LNCAP (cell line): Measurements from ENCODE around the gene DYDC1.

Experiments
- TF ChIP-seq, protein P1 (sequence below): fragments of 450-650 bp; IDR thresholded peaks from 2 replicates; pipeline ENCODE4 v1.5.1; 2017; ENCODE audit warnings: mild to moderate bottlenecking

Gene DYDC1

DNA sequence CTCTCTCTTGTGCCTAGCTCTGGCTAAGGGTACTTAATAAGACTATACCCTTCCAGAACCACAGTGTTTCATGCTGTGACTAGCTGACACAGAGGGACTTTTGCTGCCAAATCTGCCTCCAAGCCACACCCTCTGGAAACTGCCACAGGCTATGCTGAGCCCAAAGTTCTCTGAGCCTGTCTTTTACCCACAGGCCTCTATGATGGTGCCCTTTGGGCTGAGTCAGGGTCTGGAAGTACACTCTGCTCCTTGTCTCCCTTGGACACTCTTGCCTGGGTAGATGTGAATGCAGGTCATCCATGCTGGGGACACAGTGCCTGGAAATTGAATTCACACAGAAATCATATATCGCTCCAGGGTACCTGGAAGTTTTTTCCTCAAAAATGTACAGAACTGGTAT, 22.6 kb downstream of the DYDC1 start:
- TF ChIP-seq, protein P1, sequence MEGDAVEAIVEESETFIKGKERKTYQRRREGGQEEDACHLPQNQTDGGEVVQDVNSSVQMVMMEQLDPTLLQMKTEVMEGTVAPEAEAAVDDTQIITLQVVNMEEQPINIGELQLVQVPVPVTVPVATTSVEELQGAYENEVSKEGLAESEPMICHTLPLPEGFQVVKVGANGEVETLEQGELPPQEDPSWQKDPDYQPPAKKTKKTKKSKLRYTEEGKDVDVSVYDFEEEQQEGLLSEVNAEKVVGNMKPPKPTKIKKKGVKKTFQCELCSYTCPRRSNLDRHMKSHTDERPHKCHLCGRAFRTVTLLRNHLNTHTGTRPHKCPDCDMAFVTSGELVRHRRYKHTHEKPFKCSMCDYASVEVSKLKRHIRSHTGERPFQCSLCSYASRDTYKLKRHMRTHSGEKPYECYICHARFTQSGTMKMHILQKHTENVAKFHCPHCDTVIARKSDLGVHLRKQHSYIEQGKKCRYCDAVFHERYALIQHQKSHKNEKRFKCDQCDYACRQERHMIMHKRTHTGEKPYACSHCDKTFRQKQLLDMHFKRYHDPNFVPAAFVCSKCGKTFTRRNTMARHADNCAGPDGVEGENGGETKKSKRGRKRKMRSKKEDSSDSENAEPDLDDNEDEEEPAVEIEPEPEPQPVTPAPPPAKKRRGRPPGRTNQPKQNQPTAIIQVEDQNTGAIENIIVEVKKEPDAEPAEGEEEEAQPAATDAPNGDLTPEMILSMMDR, result no peak

DNA sequence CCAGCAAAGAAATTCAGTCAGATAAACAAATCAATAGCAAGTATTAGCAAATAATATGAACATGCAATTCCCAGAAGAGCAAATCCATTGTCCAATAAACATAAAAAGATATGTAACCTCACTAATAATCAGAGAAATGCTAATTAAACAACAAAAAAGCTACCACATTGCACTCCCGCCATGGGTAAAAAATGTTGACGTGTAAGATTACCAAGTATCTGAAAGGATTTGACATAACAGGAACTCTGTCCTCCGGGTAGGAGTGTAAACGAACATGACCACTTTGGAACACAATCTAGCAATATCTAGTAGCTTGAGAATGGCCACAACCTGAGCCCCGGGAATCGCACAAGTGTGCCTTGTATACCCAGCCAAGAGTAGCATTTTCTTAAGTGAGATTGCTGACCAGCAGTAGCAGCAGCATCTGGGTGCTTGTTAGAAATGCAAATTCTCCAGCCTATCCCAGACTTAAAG, 31.6 kb downstream of the DYDC1 start:
- TF ChIP-seq, protein P1, result no peak

DNA sequence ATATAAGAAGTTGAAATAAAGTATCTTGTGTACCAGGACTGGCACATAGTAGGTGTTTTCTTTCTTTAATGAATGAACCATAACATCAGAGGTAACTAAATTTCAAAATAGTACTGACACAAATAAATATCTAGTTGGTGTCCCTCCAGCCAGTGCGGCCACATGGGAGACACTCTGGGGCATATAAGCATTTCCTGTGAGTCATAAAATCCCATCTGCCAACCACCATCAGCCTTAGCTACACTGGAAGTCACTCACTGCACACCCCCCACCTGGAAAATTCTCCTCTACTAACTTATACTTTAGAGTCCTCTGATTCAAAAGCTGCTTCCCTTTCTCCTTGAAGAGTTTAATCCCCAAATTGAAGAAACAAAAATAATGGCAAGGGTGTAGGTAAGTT, 32.5 kb downstream of the DYDC1 start:
- TF ChIP-seq, protein P1, result no peak

DNA sequence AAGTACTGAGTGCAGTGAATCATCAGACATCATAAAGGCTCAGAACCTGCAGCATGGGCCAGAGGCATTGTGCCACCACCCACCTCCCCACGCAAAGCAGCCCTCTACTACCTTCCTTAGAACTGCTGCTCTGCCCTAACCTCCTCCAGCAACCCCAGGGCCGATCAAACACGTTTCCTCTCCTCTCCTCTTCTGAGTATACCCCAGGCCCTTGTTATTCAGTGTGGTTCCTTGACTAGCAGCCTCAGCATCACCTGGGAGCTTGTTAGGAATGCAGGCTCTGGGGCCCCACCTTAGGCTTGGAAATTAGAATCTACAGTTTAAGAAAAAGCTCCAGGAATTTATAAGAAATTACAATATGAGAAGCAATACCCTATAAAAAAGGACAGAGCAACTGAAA, 33.2 kb downstream of the DYDC1 start:
- TF ChIP-seq, protein P1, result no peak

DNA sequence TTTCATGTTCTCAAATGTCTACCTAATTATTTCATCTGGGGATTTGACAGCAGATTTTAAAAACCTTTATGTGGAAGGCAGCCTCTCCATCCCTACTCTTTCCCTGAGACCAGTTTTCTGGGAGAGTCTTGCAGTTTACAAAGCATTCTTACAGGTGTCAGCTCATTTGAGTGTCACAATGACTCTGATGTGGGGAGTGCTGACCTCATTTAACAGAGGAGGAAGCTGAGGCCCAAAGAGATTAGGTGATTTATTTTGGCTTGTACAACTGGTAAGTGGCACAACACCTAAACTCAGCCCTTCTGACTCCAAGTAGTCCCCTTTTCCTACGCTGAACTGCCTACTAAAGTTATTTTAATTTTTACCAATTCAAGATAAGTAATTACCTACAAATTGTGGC, 33.8 kb downstream of the DYDC1 start:
- TF ChIP-seq, protein P1, result no peak

DNA sequence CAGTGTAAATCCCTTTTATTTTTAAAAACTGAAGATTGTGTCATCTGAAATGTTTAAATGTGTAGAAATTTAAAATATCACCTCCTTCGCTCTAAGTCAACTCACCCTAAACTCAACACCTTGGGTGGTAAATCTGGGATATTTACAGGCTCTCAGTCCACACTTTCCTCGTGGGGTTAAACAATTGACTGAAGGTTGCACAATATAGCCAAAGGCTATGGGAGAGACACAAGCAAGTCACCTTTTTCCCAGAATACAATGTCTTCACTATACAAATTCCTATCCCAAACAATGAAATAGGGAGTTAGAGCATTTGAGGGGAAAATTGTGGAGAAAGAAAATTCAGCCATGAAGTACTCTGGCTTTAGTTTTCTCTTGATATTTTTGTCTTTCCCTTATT, 34.4 kb downstream of the DYDC1 start:
- TF ChIP-seq, protein P1, result no peak

DNA sequence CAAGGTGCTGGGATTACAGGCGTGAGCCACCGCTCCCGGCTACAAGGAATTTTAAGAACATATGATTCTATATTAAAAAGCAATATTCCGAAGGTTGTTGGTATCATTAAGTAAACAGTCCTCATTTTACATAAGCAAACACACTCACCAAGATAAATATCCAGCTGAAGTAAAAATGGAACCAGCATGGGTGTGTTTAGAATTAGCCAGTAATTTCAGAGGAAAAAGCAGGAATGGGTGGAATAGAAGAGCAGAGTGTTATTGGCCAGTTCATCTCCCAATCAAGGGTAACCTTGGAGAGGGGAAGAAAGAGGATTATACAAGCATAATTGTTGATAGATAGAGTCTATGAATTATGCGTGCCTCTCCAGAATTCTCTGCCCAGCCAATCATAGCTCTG, 35.4 kb downstream of the DYDC1 start:
- TF ChIP-seq, protein P1, result no peak

DNA sequence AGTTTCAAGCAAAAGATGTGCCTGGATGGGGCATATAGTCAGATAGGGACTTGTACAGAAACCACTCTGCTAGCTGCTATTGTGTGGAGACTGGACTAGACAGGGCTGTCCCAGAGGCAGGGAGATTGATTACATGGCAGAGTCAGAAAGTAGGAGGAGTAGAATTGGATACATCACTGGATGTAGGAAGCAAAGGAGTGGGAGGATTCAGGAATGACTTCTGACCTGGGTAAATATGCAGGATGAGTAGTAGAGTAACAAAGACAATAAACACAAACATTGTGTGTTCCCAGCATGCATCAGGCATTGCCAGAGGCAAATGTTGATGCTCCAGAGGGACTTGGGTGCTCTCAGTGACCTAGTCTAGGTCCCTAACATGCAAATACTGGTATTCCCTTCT, 36.2 kb downstream of the DYDC1 start:
- TF ChIP-seq, protein P1, result no peak
